IMR-90 (cell line): ENCODE data around the gene RASL10B. TPM values are rescaled to one million over a fixed set of nuclear protein-coding genes. Genes with fewer than 3 reads are reported as not detected.

Source experiments
- ATAC-seq: fragments of 200-7000 bp; cut with Tn5 transposase; 2 replicates; pipeline ENCODE4 v1.9.1; 2020; ENCODE audit warnings: low read depth, mild to moderate bottlenecking, moderate library complexity
- BruUV-seq: library from RNA; stranded (reverse); fragments of 400-500 nt; replicated peaks from 2 replicates; lab custom pipeline; 2021; lab: Mats Ljungman, UMichigan
- CTCF ChIA-PET: fragments of 300-600 bp; formaldehyde crosslinking; extraction: SDS; loops from one replicate; lab custom pipeline; 2021; ENCODE audit warnings: antibody characterized with exemption; lab: Yijun Ruan, JAX
- POLR2A ChIA-PET: fragments of 300-600 bp; sonication (Branson Sonifier 250); formaldehyde crosslinking; loops from one replicate; lab custom pipeline; 2022; ENCODE audit warnings: antibody characterized with exemption; ENCODE audit not compliant: unreplicated experiment; lab: Charles Lee
- DNase-seq: peaks from one replicate; pipeline ENCODE4 v3.0.0; 2013
- H2AFZ ChIP-seq: replicated peaks from 2 replicates; pipeline ENCODE3; 2013; ENCODE audit warnings: low read length, mild to moderate bottlenecking; ENCODE audit not compliant: poor library complexity
- H2AK5ac ChIP-seq: 2 replicates; pipeline ENCODE4 v1.6.1; 2013; ENCODE audit warnings: low read depth, low read length, inconsistent platforms
- H2AK9ac ChIP-seq: replicated peaks from 2 replicates; pipeline ENCODE3; 2013; ENCODE audit warnings: mild to moderate bottlenecking, low read depth, low read length, moderate library complexity; ENCODE audit not compliant: poor library complexity
- H2BK120ac ChIP-seq: 2 replicates; pipeline ENCODE4 v1.6.1; 2013; ENCODE audit warnings: low read depth, low read length, inconsistent platforms
- H2BK15ac ChIP-seq: 3 replicates; pipeline ENCODE4 v1.6.1; 2013; ENCODE audit warnings: low read depth, low read length, inconsistent platforms
- H2BK20ac ChIP-seq: 2 replicates; pipeline ENCODE4 v1.6.1; 2013; ENCODE audit warnings: low read depth, mild to moderate bottlenecking, inconsistent platforms, low read length, moderate library complexity
- H2BK5ac ChIP-seq: 2 replicates; pipeline ENCODE4 v1.6.1; 2013; ENCODE audit warnings: mild to moderate bottlenecking, low read depth, low read length, inconsistent platforms; ENCODE audit not compliant: poor library complexity, severe bottlenecking
- H3K14ac ChIP-seq: replicated peaks from 2 replicates; pipeline ENCODE4 v1.6.1; 2013; ENCODE audit warnings: low read depth, low read length, inconsistent platforms
- H3K18ac ChIP-seq: 2 replicates; pipeline ENCODE4 v1.6.1; 2013; ENCODE audit warnings: low read depth, low read length, control low read depth
- H3K23ac ChIP-seq: 2 replicates; pipeline ENCODE4 v1.6.1; 2013; ENCODE audit warnings: low read depth, low read length, inconsistent platforms
- H3K27ac ChIP-seq: 2 replicates; pipeline ENCODE4 v1.5.1; 2013; ENCODE audit warnings: mild to moderate bottlenecking, control low read depth, low read length; ENCODE audit not compliant: insufficient read depth
- H3K27me3 ChIP-seq: 2 replicates; pipeline ENCODE4 v1.6.1; 2013; ENCODE audit warnings: low read length; ENCODE audit not compliant: control insufficient read depth, insufficient read depth
- H3K36me3 ChIP-seq: 2 replicates; pipeline ENCODE4 v1.6.1; 2013; ENCODE audit warnings: low read length, mixed read lengths; ENCODE audit not compliant: control insufficient read depth, insufficient read depth
- H3K4ac ChIP-seq: 2 replicates; pipeline ENCODE4 v1.6.1; 2013; ENCODE audit warnings: low read depth, low read length, inconsistent platforms
- H3K4me1 ChIP-seq: 2 replicates; pipeline ENCODE4 v1.6.1; 2013; ENCODE audit warnings: low read length, mixed read lengths; ENCODE audit not compliant: control insufficient read depth, insufficient read depth
- H3K4me2 ChIP-seq: 2 replicates; pipeline ENCODE4 v1.6.1; 2013; ENCODE audit warnings: low read depth, mild to moderate bottlenecking, control low read depth, low read length, moderate library complexity
- H3K4me3 ChIP-seq: 2 replicates; pipeline ENCODE4 v1.5.1; 2013; ENCODE audit warnings: low read depth, mild to moderate bottlenecking, control low read depth, low read length, moderate library complexity; ENCODE audit not compliant: insufficient read depth
- H3K56ac ChIP-seq: 2 replicates; pipeline ENCODE4 v1.6.1; 2013; ENCODE audit warnings: low read length, inconsistent platforms; ENCODE audit not compliant: insufficient read depth; ENCODE audit errors: extremely low read depth
- H3K79me1 ChIP-seq, 2 experiments: 2 replicates each; pipeline ENCODE4 v1.6.1; 2013; ENCODE audit warnings: low read length in 2 of 2, inconsistent platforms in 1 of 2, low read depth in 1 of 2
- H3K9ac ChIP-seq: 2 replicates; pipeline ENCODE4 v1.6.1; 2013; ENCODE audit warnings: low read depth, low read length, control low read depth
- H3K9me1 ChIP-seq: 2 replicates; pipeline ENCODE4 v1.6.1; 2013; ENCODE audit warnings: low read length, inconsistent platforms; ENCODE audit not compliant: insufficient read depth
- H3K9me3 ChIP-seq: 2 replicates; pipeline ENCODE4 v1.6.1; 2013; ENCODE audit warnings: low read length; ENCODE audit not compliant: control insufficient read depth, insufficient read depth
- H4K20me1 ChIP-seq: 2 replicates; pipeline ENCODE4 v1.6.1; 2013; ENCODE audit warnings: low read length, inconsistent platforms; ENCODE audit not compliant: insufficient read depth
- H4K5ac ChIP-seq: 2 replicates; pipeline ENCODE4 v1.6.1; 2013; ENCODE audit warnings: mild to moderate bottlenecking, low read depth, low read length, control low read depth
- H4K8ac ChIP-seq, 2 experiments: 2 replicates each; pipeline ENCODE4 v1.6.1; 2013; ENCODE audit warnings: low read depth in 2 of 2, low read length in 2 of 2, control low read depth in 1 of 2, inconsistent platforms in 1 of 2
- H4K91ac ChIP-seq: 2 replicates; pipeline ENCODE4 v1.6.1; 2013; ENCODE audit warnings: low read depth, low read length, inconsistent platforms; ENCODE audit not compliant: insufficient read depth
- BHLHE40 ChIP-seq: fragments of 150-350 bp; IDR thresholded peaks from 2 replicates; pipeline ENCODE4 v1.6.1; 2016; ENCODE audit warnings: mild to moderate bottlenecking, low read depth, low read length
- FOS ChIP-seq: fragments of 150-350 bp; IDR thresholded peaks from 2 replicates; pipeline ENCODE4 v1.6.1; 2016; ENCODE audit warnings: low read depth, low read length
- RCOR1 ChIP-seq: IDR thresholded peaks from 2 replicates; pipeline ENCODE4 v1.6.1; 2012; ENCODE audit warnings: mild to moderate bottlenecking, low read length, improper control_type of control experiment; ENCODE audit not compliant: insufficient replicate concordance
- WGBS, 2 experiments: methylation state at CpG; one replicate each; pipeline versions ENCODE4 v1.1.5 to v1.1.7; 2013; ENCODE audit warnings: missing lambda C conversion rate in 2 of 2; ENCODE audit not compliant: insufficient read length in 1 of 2; ENCODE audit errors: extremely low coverage in 2 of 2; 5-methylcytosine and 5-hydroxymethylcytosine counted together
- dilution Hi-C: fragments of 300-500 bp; cut with HindIII; formaldehyde crosslinking; loops from one replicate; pipeline ENCODE4 v1.14.3; 2018; ENCODE audit warnings: low sequenced_read_pairs; ENCODE audit not compliant: unreplicated experiment
- in situ Hi-C: fragments of 300-500 bp; cut with MboI; formaldehyde crosslinking; loops from 3 replicates; pipeline ENCODE4 v1.14.3; 2019; ENCODE audit warnings: low sequenced_read_pairs, inconsistent platforms, mixed read lengths
- intact Hi-C: fragments of 100-400 bp; cut with micrococcal nuclease; formaldehyde crosslinking; loops from 2 replicates; pipeline ENCODE4 v1.10.0; 2022
- polyA plus RNA-seq, 3 experiments: library from polyadenylated mRNA; depleted of rRNA; stranded (reverse); fragments of >200 nt; gene quantifications; 2 replicates each; pipeline ENCODE4 v1.2.3, GENCODE V29; 2012; ENCODE audit warnings: low replicate concordance in 1 of 3
- total RNA-seq: library from RNA; depleted of rRNA; stranded (reverse); fragments of >200 nt; gene quantifications from 2 replicates; pipeline ENCODE4 v1.2.3, GENCODE V29; 2012
- TF ChIP-seq, protein P1 (sequence below): conservative IDR thresholded peaks from 2 replicates; pipeline ENCODE4 v1.5.1; 2012; ENCODE audit warnings: mild to moderate bottlenecking, low read depth, low read length, improper control_type of control experiment

RASL10B gene
- total and polyA plus RNA-seq, 2 of the 4 experiments (the other 2 are of a cell fraction): 4.1 to 4.7 TPM

DNA sequence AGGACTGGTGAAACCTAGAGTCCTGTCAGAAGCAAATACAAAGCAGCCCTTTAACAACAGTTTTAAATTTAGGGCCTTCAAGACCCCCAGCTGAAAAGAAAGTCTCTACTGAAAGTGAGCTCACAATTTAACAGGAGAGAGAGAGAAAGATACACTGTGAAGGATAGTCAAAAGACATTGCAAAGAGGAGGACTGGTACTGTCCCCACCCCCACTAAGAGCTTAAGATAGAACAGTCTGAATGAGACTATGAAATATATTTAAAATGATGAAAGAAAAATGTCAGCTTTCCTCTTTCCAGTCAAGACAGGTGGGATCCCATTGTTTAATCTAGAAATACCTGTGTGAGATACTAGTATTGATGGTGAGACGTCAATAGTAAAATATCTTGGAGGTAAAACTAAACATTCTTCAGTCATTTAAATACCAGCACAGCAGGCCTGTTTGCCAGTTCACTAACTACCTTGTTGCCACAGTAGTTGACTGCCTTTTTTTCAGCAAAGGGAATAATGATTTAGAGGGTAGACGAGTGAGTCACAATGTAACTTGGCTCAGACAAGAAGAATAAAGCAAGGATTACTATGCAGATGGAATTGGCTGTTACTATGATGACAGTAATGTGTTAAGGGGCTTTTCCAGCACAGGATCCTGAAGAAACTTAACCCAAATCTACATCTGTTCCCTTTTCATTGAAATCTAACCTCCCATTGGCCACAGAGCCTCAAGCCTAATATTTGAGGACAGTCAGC is 47.2 kb upstream of the RASL10B start:
- Histone ChIP-seq H3K4me1 (no peaks in the 10 kb centered on the region), H3K27me3 (no peaks in the 10 kb centered on the region), H3K9me1 (no peaks in the 10 kb centered on the region), H3K56ac (no peak overlapping the region), H2AFZ (no peak overlapping the region), H2BK120ac (no peak overlapping the region), H2AK5ac (no peak overlapping the region), H3K18ac (no peak overlapping the region), H3K36me3 (peaks cover 31% of the 10 kb centered on the region), H2BK15ac (no peak overlapping the region), H3K79me1 (peaks cover 5 to 7% of the 10 kb centered on the region in 2 experiments; a peak in 2 of 4 replicates), H4K20me1 (no peaks in the 10 kb centered on the region), H3K4me3 (no peak overlapping the region), H3K4ac (no peak overlapping the region), H3K27ac (no peak overlapping the region), H2BK20ac (no peak overlapping the region), H3K14ac (no peak overlapping the region), H3K4me2 (no peak overlapping the region), H3K9ac (no peak overlapping the region), H2AK9ac (no peak overlapping the region), H2BK5ac (no peak overlapping the region), H4K91ac (no peak overlapping the region), H3K23ac (no peak overlapping the region), H4K8ac (no peak overlapping the region), H3K9me3 (no peaks in the 10 kb centered on the region), H4K5ac (no peak overlapping the region)
- ChIA-PET POLR2A (no interaction called here), CTCF (no interaction called here)
- WGBS, 2 experiments: no CpG with 5 or more reads among the region's 2 CpGs
- no TSS peak for BruUV-seq
- intact Hi-C loops (no loop called here), in situ Hi-C loops (no loop called here), dilution Hi-C loops (no loop called here)
- DNase-seq: peak; percentile 65
- TF ChIP-seq BHLHE40 (no peak), RCOR1 (no peak), FOS (peak; percentile 26; the same call in 1 of the 2 replicates)
- TF ChIP-seq, protein P1, sequence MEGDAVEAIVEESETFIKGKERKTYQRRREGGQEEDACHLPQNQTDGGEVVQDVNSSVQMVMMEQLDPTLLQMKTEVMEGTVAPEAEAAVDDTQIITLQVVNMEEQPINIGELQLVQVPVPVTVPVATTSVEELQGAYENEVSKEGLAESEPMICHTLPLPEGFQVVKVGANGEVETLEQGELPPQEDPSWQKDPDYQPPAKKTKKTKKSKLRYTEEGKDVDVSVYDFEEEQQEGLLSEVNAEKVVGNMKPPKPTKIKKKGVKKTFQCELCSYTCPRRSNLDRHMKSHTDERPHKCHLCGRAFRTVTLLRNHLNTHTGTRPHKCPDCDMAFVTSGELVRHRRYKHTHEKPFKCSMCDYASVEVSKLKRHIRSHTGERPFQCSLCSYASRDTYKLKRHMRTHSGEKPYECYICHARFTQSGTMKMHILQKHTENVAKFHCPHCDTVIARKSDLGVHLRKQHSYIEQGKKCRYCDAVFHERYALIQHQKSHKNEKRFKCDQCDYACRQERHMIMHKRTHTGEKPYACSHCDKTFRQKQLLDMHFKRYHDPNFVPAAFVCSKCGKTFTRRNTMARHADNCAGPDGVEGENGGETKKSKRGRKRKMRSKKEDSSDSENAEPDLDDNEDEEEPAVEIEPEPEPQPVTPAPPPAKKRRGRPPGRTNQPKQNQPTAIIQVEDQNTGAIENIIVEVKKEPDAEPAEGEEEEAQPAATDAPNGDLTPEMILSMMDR: no peak
- ATAC-seq: peak; percentile 61; the same call in 1 of the 2 replicates
